ENCODE data around the gene ANO4. TPM values are rescaled to one million over a fixed set of nuclear protein-coding genes. Genes with fewer than 3 reads are reported as not detected.

ANO4 gene
- polyA plus RNA-seq, 1 donor (not counting 4 experiments of a cell fraction or from before 2014, with no cell fraction given) = 18.1 TPM

DNA sequence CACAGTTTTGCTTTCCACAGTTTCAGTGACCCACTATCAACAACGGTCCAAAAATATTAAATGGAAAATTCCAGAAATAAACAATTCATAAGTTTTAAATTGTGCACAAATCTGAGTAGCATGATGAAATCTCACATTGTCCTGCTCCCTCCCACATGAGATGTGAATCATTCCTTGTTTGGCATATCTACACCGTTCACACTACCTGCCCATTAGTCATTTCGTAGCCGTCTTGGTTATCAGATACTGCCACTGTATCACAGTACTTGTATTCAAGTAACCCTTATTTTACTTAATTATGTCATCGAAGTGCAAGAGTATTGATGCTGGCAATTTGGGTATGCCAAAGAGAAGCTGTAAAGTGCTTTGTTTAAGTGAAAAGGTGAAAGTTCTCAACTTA is 270.1 kb downstream of the ANO4 start:
- DNase-seq (ENCODE audit: low read depth, low spot score) = no peak
- FAIRE-seq = peak; percentile 36
- dilution Hi-C loops (cut with MboI; ENCODE audit: extremely low pct_ligation_motif_present, low sequenced_read_pairs) = no loop called here
- TF ChIP-seq EZH2 (IDR thresholded peaks at IDR 0.05; ENCODE audit: low read length) = no peak
- TF ChIP-seq, protein P1, sequence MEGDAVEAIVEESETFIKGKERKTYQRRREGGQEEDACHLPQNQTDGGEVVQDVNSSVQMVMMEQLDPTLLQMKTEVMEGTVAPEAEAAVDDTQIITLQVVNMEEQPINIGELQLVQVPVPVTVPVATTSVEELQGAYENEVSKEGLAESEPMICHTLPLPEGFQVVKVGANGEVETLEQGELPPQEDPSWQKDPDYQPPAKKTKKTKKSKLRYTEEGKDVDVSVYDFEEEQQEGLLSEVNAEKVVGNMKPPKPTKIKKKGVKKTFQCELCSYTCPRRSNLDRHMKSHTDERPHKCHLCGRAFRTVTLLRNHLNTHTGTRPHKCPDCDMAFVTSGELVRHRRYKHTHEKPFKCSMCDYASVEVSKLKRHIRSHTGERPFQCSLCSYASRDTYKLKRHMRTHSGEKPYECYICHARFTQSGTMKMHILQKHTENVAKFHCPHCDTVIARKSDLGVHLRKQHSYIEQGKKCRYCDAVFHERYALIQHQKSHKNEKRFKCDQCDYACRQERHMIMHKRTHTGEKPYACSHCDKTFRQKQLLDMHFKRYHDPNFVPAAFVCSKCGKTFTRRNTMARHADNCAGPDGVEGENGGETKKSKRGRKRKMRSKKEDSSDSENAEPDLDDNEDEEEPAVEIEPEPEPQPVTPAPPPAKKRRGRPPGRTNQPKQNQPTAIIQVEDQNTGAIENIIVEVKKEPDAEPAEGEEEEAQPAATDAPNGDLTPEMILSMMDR (optimal IDR thresholded peaks at IDR 0.05 in 1 of 3, IDR thresholded peaks at IDR 0.05 in 1 of 3, conservative IDR thresholded peaks at IDR 0.05 in 1 of 3; ENCODE audit: extremely low read depth in 1 of 3, insufficient read depth in 2 of 3, low read length in 3 of 3) = no peak
- no peaks in the 10 kb centered on the region for H3K79me2 ChIP-seq (ENCODE audit: control insufficient read depth, insufficient read depth, low read length)
- H3K9ac ChIP-seq (ENCODE audit: control insufficient read depth, extremely low read depth, insufficient read depth, low read length) = no peak overlapping the region
- H3K9me3 ChIP-seq (ENCODE audit: control insufficient read depth, low read depth, low read length) = no peaks in the 10 kb centered on the region
- H3K4me3 ChIP-seq (ENCODE audit: control insufficient read depth in 2 of 3, extremely low read depth in 1 of 3, insufficient read depth in 2 of 3, low read depth in 1 of 3, low read length in 3 of 3) = no peak overlapping the region
- H3K27me3 ChIP-seq (ENCODE audit: control insufficient read depth, extremely low read depth, insufficient read depth, low read length) = no peaks in the 10 kb centered on the region
- no peaks in the 10 kb centered on the region for H3K36me3 ChIP-seq (ENCODE audit: control insufficient read depth in 2 of 2, extremely low read depth in 1 of 2, insufficient read depth in 2 of 2, low read length in 2 of 2)
- no peak overlapping the region for H3K4me2 ChIP-seq (ENCODE audit: control insufficient read depth, extremely low read depth, insufficient read depth, low read depth, low read length)
- H3K4me1 ChIP-seq (ENCODE audit: control insufficient read depth, extremely low read depth, insufficient read depth, low read length) = peaks cover 9% of the 10 kb centered on the region
- H2AFZ ChIP-seq (ENCODE audit: control insufficient read depth, low read length) = no peak overlapping the region
- H3K27ac ChIP-seq (ENCODE audit: control insufficient read depth, insufficient read depth, low read length) = no peak overlapping the region
- H3K9me1 ChIP-seq (ENCODE audit: control insufficient read depth, extremely low read depth, insufficient read depth, low read length) = no peaks in the 10 kb centered on the region
- H4K20me1 ChIP-seq (ENCODE audit: control insufficient read depth, extremely low read depth, insufficient read depth, low read length) = no peaks in the 10 kb centered on the region

DNA sequence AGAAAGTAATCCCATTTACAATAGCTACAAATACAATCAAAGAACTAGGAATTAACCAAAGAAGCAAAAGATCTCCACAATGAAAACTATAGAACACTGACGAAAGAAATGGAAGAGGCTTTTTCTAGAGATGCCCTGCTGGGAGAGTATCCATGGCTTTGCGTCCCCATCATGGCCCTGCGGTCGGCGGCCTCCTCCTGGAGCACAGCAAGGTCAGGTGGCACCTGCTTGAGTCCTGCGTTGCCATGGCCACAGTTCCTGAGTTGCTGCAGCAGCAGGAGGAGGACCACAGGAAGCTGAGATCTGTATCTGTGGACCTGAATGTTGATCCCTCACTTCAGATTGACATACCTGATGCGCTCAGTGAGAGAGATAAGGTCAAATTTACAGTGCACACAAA is 271.9 kb downstream of the ANO4 start:
- Histone ChIP-seq H3K36me3 (ENCODE audit: control insufficient read depth in 2 of 2, extremely low read depth in 1 of 2, insufficient read depth in 2 of 2, low read length in 2 of 2) (no peaks in the 10 kb centered on the region), H3K4me2 (ENCODE audit: control insufficient read depth, extremely low read depth, insufficient read depth, low read depth, low read length) (no peak overlapping the region)
- FAIRE-seq = no peak

More for the DNA sequence above, 271.9 kb downstream of the ANO4 start:
- dilution Hi-C loops (cut with MboI; ENCODE audit: extremely low pct_ligation_motif_present, low sequenced_read_pairs) = no loop called here
- Histone ChIP-seq H3K4me3 (ENCODE audit: control insufficient read depth in 2 of 3, extremely low read depth in 1 of 3, insufficient read depth in 2 of 3, low read depth in 1 of 3, low read length in 3 of 3) (no peak overlapping the region), H3K9me1 (ENCODE audit: control insufficient read depth, extremely low read depth, insufficient read depth, low read length) (no peaks in the 10 kb centered on the region), H3K27me3 (ENCODE audit: control insufficient read depth, extremely low read depth, insufficient read depth, low read length) (no peaks in the 10 kb centered on the region), H4K20me1 (ENCODE audit: control insufficient read depth, extremely low read depth, insufficient read depth, low read length) (no peaks in the 10 kb centered on the region), H3K27ac (ENCODE audit: control insufficient read depth, insufficient read depth, low read length) (no peak overlapping the region), H3K9ac (ENCODE audit: control insufficient read depth, extremely low read depth, insufficient read depth, low read length) (no peak overlapping the region), H3K79me2 (ENCODE audit: control insufficient read depth, insufficient read depth, low read length) (no peaks in the 10 kb centered on the region), H3K4me1 (ENCODE audit: control insufficient read depth, extremely low read depth, insufficient read depth, low read length) (peaks cover 9% of the 10 kb centered on the region), H3K9me3 (ENCODE audit: control insufficient read depth, low read depth, low read length) (no peaks in the 10 kb centered on the region), H2AFZ (ENCODE audit: control insufficient read depth, low read length) (no peak overlapping the region)
- DNase-seq (ENCODE audit: low read depth, low spot score) = no peak
- no peak for TF ChIP-seq EZH2 (IDR thresholded peaks at IDR 0.05; ENCODE audit: low read length)
- TF ChIP-seq, protein P1 (optimal IDR thresholded peaks at IDR 0.05 in 1 of 3, IDR thresholded peaks at IDR 0.05 in 1 of 3, conservative IDR thresholded peaks at IDR 0.05 in 1 of 3; ENCODE audit: extremely low read depth in 1 of 3, insufficient read depth in 2 of 3, low read length in 3 of 3) = no peak

Measured in keratinocyte (primary cell).